Endothelial cell of umbilical vein (primary cell): ENCODE results near the gene ARNT2. TPM values are rescaled to one million over a fixed set of nuclear protein-coding genes. Genes with fewer than 3 reads are reported as not detected.

Experiments
- Bru-seq: library from RNA; stranded (reverse); fragments of 400-500 nt; gene quantifications from one replicate; lab custom pipeline; 2021; lab: Mats Ljungman, UMichigan
- BruChase-seq, 2 experiments: library from RNA; stranded (reverse); fragments of 400-500 nt; gene quantifications; one replicate each; lab custom pipeline; 2021; lab: Mats Ljungman, UMichigan
- BruUV-seq: library from RNA; stranded (reverse); fragments of 400-500 nt; replicated peaks from 2 replicates; lab custom pipeline; 2021; lab: Mats Ljungman, UMichigan
- CTCF ChIA-PET: fragments of 300-600, 350-600 bp; sonication (Branson Sonifier 250); formaldehyde crosslinking; loops from one replicate; lab custom pipeline; 2021; ENCODE audit warnings: antibody characterized with exemption, inconsistent platforms; lab: Charles Lee
- POLR2A ChIA-PET: fragments of 300-600, 350-600 bp; sonication (Branson Sonifier 250); formaldehyde crosslinking; loops from one replicate; lab custom pipeline; 2021; ENCODE audit warnings: antibody characterized with exemption, inconsistent platforms; lab: Charles Lee
- DNase-seq: peaks from one replicate; pipeline ENCODE4 v3.0.0-alpha.2; 2011; ENCODE audit warnings: low read depth, low spot score
- FAIRE-seq: peaks from 2 replicates; lab custom pipeline; 2011; peaks lifted over from hg19 to GRCh38; lab: Jason Lieb, UNC
- H2AFZ ChIP-seq: 2 replicates; pipeline ENCODE4 v1.6.0; 2012; ENCODE audit warnings: low read depth, low read length, control low read depth, inconsistent platforms
- H3K27ac ChIP-seq: 2 replicates; pipeline ENCODE4 v1.5.1; 2011; ENCODE audit warnings: low read depth, mild to moderate bottlenecking, control low read depth, low read length, moderate library complexity; ENCODE audit not compliant: insufficient read depth
- H3K27me3 ChIP-seq, 2 experiments: 2 replicates each; pipeline versions ENCODE4 v1.6.0 to v1.6.1; 2011; ENCODE audit warnings: low read length in 2 of 2, mixed read lengths in 1 of 2; ENCODE audit not compliant: control insufficient read depth in 2 of 2, insufficient read depth in 2 of 2
- H3K36me3 ChIP-seq, 2 experiments: 2 replicates in 1 of 2; 3 replicates in 1 of 2; pipeline ENCODE4 v1.5.1; 2011; ENCODE audit warnings: low read length in 2 of 2, mild to moderate bottlenecking in 1 of 2, moderate library complexity in 1 of 2; ENCODE audit not compliant: control insufficient read depth in 2 of 2, insufficient read depth in 2 of 2; ENCODE audit errors: extremely low read depth in 1 of 2
- H3K4me1 ChIP-seq: 3 replicates; pipeline ENCODE4 v1.5.1; 2011; ENCODE audit warnings: mild to moderate bottlenecking, low read length; ENCODE audit not compliant: control insufficient read depth, insufficient read depth; ENCODE audit errors: extremely low read depth
- H3K4me2 ChIP-seq: 2 replicates; pipeline ENCODE4 v1.6.1; 2011; ENCODE audit warnings: low read length, control low read depth, mixed read lengths; ENCODE audit not compliant: insufficient read depth
- H3K4me3 ChIP-seq, 3 experiments: fragments of 200-600 bp in 1 of 3; sonication (generic), shearing (Covaris generic) in 1 of 3; replicated peaks in 1 of 3; 2 replicates each; pipeline ENCODE4 v1.5.1; 2011 to 2016; ENCODE audit warnings: control low read depth in 3 of 3, low read length in 3 of 3, mild to moderate bottlenecking in 2 of 3, inconsistent platforms in 1 of 3, low read depth in 1 of 3, moderate library complexity in 1 of 3; ENCODE audit not compliant: insufficient read depth in 1 of 3
- H3K79me2 ChIP-seq: 2 replicates; pipeline ENCODE4 v1.6.0; 2012; ENCODE audit warnings: low read length, inconsistent platforms; ENCODE audit not compliant: control insufficient read depth, insufficient read depth
- H3K9ac ChIP-seq: replicated peaks from 2 replicates; pipeline ENCODE3; 2011; ENCODE audit warnings: low read length, control low read depth; ENCODE audit not compliant: insufficient read depth; ENCODE audit errors: extremely low read depth
- H3K9me1 ChIP-seq: replicated peaks from 3 replicates; pipeline ENCODE4 v1.6.0; 2011; ENCODE audit warnings: mild to moderate bottlenecking, low read length; ENCODE audit not compliant: control insufficient read depth, insufficient read depth; ENCODE audit errors: extremely low read depth
- H3K9me3 ChIP-seq: replicated peaks from 2 replicates; pipeline ENCODE4 v1.5.1; 2012; ENCODE audit warnings: low read length, inconsistent platforms; ENCODE audit not compliant: control insufficient read depth, insufficient read depth
- H4K20me1 ChIP-seq: replicated peaks from 2 replicates; pipeline ENCODE3; 2011; ENCODE audit warnings: mild to moderate bottlenecking, low read length; ENCODE audit not compliant: control insufficient read depth, insufficient read depth; ENCODE audit errors: extremely low read depth
- CTCF ChIP-seq, 2 donors: IDR thresholded peaks; 1 replicate in 1 of 2; 2 replicates in 1 of 2; pipeline ENCODE4 v1.5.1; 2011; ENCODE audit warnings: low read length in 2 of 2, mild to moderate bottlenecking in 2 of 2, moderate library complexity in 2 of 2, control low read depth in 1 of 2, inconsistent platforms in 1 of 2, low read depth in 1 of 2; ENCODE audit not compliant: insufficient read depth in 1 of 2; ENCODE audit errors: extremely low read depth in 1 of 2
- EZH2 ChIP-seq: IDR thresholded peaks from 2 replicates; pipeline ENCODE4 v1.6.1; 2012; ENCODE audit warnings: borderline replicate concordance, low read depth, mild to moderate bottlenecking, moderate library complexity, low read length, inconsistent platforms; ENCODE audit not compliant: severe bottlenecking
- GATA2 ChIP-seq: IDR thresholded peaks from 2 replicates; pipeline ENCODE4 v1.7.0; 2011; ENCODE audit warnings: low read depth, mild to moderate bottlenecking, moderate library complexity, mixed read lengths, low read length; ENCODE audit not compliant: insufficient read length, insufficient read depth
- JUN ChIP-seq: IDR thresholded peaks from 2 replicates; pipeline ENCODE4 v1.6.1; 2011; ENCODE audit warnings: borderline replicate concordance, low read depth; ENCODE audit not compliant: insufficient read length, insufficient read depth
- MYC ChIP-seq: IDR thresholded peaks from one replicate; pipeline ENCODE4 v1.6.1; 2011; ENCODE audit warnings: mild to moderate bottlenecking, low read depth, low read length
- POLR2A ChIP-seq: IDR thresholded peaks from 2 replicates; pipeline ENCODE4 v1.6.1; 2012; ENCODE audit warnings: low read depth, mild to moderate bottlenecking, control low read depth, low read length
- POLR2AphosphoS5 ChIP-seq: IDR thresholded peaks from 2 replicates; pipeline ENCODE4 v1.6.1; 2012; ENCODE audit warnings: low read depth, mild to moderate bottlenecking, control low read depth, low read length, moderate library complexity; ENCODE audit not compliant: insufficient read depth
- dilution Hi-C: fragments of 300-500 bp; cut with MboI; formaldehyde crosslinking; loops from one replicate; pipeline ENCODE4 v1.15.0; 2019; ENCODE audit warnings: low sequenced_read_pairs; ENCODE audit not compliant: extremely low pct_ligation_motif_present
- intact Hi-C: fragments of 100-400 bp; cut with micrococcal nuclease; formaldehyde crosslinking; loops from one replicate; pipeline ENCODE4 v1.10.0; 2022
- long read RNA-seq: library from polyadenylated mRNA; stranded (forward); transcript quantifications from one replicate; pipeline ENCODE4 v2.0.0, GENCODE V29; 2021
- polyA minus RNA-seq, 3 experiments: library from RNA; depleted of rRNA, polyadenylated mRNA; stranded (reverse); fragments of >200 nt; gene quantifications; 1 replicate in 1 of 3; 2 replicates in 2 of 3; pipeline ENCODE4 v1.2.3, GENCODE V29; 2011
- polyA plus RNA-seq, 4 experiments: library from polyadenylated mRNA; depleted of rRNA in 3 of 4; stranded (reverse) in 3 of 4; unstranded in 1 of 4; fragments of >200 nt; gene quantifications; 2 replicates each; pipeline versions ENCODE4 v1.2.1 to v1.2.3, GENCODE V29; 2011 to 2012; ENCODE audit warnings: missing spikeins in 1 of 4
- total RNA-seq: library from RNA; stranded (reverse); gene quantifications from 2 replicates; pipeline ENCODE4 v1.2.3, GENCODE V29; 2021
- TF ChIP-seq, protein P1 (sequence below): IDR thresholded peaks from 2 replicates; pipeline ENCODE4 v1.6.1; 2011; ENCODE audit not compliant: insufficient read depth, insufficient read length

ARNT2 gene
- total RNA-seq (0.18 and 0.20 TPM in 2 replicates), polyA plus RNA-seq (0.03 and 0.10 TPM in 2 replicates), polyA minus RNA-seq (0.10 and 0.19 TPM in 2 replicates), Bru-seq, nascent RNA (percentile 9 among the genes with signal in this experiment), BruChase-seq, experiment 1, labeled RNA remaining after a 6-hour chase (percentile 7 among the genes with signal in this experiment), BruChase-seq, experiment 2, labeled RNA remaining after a 2-hour chase (percentile 6 among the genes with signal in this experiment)
- 0.09 and 0.20 TPM in 2 replicates for polyA plus RNA-seq (2011; cell fraction: cytosol; rRNA removed)
- 0.17 and 0.32 TPM in 2 replicates for polyA plus RNA-seq (2011; cell fraction: nucleus; rRNA removed)
- 0.09 and 0.11 TPM in 2 replicates for polyA plus RNA-seq (2012)
- polyA minus RNA-seq (2011; cell fraction: cytosol; rRNA and poly(A)+ RNA removed) = 0.82 TPM
- 0.10 TPM in 1 of 2 replicates, not detected in the other for polyA minus RNA-seq (2011; cell fraction: nucleus; rRNA and poly(A)+ RNA removed)
- long read RNA-seq = 0 reads

DNA sequence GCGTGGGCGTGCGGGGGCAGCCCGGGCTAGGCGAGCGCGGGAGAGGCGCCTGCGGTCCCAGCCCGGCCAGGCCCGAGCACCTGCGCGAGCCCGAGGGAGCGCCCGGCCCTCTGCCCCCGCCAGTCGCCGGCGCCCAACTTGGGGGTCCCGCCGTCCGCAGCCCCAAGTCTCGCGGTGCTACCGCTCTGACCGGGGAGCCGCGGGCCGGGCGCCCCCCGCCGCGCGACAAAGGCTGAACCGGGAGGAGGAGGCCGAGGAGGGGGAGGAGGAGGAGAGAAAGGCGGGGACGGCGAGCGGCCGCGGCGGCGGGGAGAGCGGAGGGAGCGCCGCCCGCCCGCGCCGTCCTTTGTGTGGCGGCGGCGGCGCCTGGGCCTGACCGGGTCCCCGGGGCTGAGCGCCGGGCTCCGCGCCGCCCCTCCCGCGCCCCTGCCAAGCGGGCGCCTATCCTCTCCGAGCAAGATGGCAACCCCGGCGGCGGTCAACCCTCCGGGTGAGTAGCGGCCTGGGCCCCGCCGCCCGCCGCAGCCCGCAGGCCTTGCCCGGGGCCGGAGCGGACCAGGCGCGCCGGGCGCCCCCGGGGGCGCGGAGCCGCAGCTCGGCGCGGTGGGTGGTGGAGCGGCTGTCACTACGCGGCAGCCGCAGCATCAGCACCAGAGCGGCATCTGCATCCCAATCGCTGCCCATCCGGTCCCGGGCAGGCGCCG, at the start of gene ARNT2:
Gene ARNT2 (plus strand): TSS at position 326 of the 704 bp plus-strand sequence. CDS start 134 bp downstream, at position 460.
- Histone ChIP-seq H3K9me3 (no peaks in the 10 kb centered on the region), H3K4me2 (no peak within 1 kb of the TSS), H3K79me2 (no peaks in the 10 kb centered on the region), H3K9ac (no peak within 1 kb of the TSS), H3K9me1 (no peaks in the 10 kb centered on the region), H3K4me3 (peak within 1 kb of the TSS in 1 of 3 experiments; percentile 8), H3K36me3 (no peaks in the 10 kb centered on the region), H2AFZ (no peak within 1 kb of the TSS), H3K4me1 (no peaks in the 10 kb centered on the region), H4K20me1 (no peaks in the 10 kb centered on the region), H3K27me3 (peaks cover 34 to 50% of the 10 kb centered on the region in 2 experiments), H3K27ac (no peak within 1 kb of the TSS)
- intact Hi-C loops (no loop called here), dilution Hi-C loops (no loop called here)
- ChIA-PET POLR2A (no interaction called here), CTCF (interaction anchor here (1.0 kb wide), 1 partner anchor 14 kb away, joined by 3 read pairs; no protein-coding TSS in a partner anchor)
- FAIRE-seq (no peak), DNase-seq (no peak)
- TF ChIP-seq JUN = no peak
- TF ChIP-seq EZH2 = peak; percentile 78
- no TSS peak for BruUV-seq

GRCh38 chr15:80367094-80367493, 37.1 kb upstream of the ARNT2 start:
- POLR2A ChIA-PET = no interaction called here
- no peak for DNase-seq

More at GRCh38 chr15:80367094-80367493, 37.1 kb upstream of the ARNT2 start:
- Histone ChIP-seq H3K9ac (no peak overlapping the region), H4K20me1 (no peaks in the 10 kb centered on the region), H3K9me1 (no peaks in the 10 kb centered on the region), H2AFZ (no peak overlapping the region), H3K79me2 (no peaks in the 10 kb centered on the region), H3K9me3 (no peaks in the 10 kb centered on the region), H3K27ac (no peak overlapping the region), H3K36me3 (no peaks in the 10 kb centered on the region), H3K4me2 (no peak overlapping the region), H3K4me1 (no peaks in the 10 kb centered on the region), H3K27me3 (no peaks in the 10 kb centered on the region), H3K4me3 (no peak overlapping the region)
- dilution Hi-C loops (no loop called here), intact Hi-C loops (no loop called here)
- no peak for FAIRE-seq
- no peak for TF ChIP-seq GATA2
- TF ChIP-seq MYC = no peak
- no peak for TF ChIP-seq CTCF (IDR thresholded peaks at IDR 0.05; ENCODE audit: extremely low read depth in 1 of 2, insufficient read depth in 1 of 2, low read depth in 1 of 2, low read length in 2 of 2)
- no peak for TF ChIP-seq POLR2AphosphoS5
- TF ChIP-seq POLR2A = no peak
- TF ChIP-seq JUN = no peak
- no peak for TF ChIP-seq EZH2
- TF ChIP-seq, protein P1, sequence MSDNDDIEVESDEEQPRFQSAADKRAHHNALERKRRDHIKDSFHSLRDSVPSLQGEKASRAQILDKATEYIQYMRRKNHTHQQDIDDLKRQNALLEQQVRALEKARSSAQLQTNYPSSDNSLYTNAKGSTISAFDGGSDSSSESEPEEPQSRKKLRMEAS = no peak
- BruUV-seq = no TSS peak
- CTCF ChIA-PET = interaction anchor here (1.0 to 1.5 kb wide), 4 partner anchors 10 to 1027 kb away, joined by 3 read pairs; no protein-coding TSS in a partner anchor
